ENCODE data around the gene C1orf210.
A peak's percentile ranks its signal among the peaks of the same experiment; 100 is the strongest.

C1orf210 gene

DNA sequence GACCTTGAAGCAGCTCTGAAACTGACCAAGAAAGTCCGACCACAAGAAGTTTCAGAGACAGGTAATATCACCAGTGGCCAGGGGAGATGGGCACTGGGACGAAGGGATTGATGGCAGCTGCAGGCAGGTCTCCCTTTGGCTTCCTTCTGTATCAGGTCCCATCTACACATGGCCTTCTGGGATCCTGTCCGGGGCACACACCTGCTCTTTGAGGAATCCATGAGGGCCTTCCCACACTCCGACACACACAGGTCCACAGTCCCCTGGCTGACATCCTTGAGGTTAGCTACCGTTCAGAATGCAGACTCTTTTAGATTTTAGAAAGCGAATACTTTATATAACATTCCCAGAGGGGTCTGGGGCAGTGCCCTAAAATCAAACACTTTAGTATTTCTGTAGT, 42.1 kb downstream of the C1orf210 start:
- TF ChIP-seq, protein P1, sequence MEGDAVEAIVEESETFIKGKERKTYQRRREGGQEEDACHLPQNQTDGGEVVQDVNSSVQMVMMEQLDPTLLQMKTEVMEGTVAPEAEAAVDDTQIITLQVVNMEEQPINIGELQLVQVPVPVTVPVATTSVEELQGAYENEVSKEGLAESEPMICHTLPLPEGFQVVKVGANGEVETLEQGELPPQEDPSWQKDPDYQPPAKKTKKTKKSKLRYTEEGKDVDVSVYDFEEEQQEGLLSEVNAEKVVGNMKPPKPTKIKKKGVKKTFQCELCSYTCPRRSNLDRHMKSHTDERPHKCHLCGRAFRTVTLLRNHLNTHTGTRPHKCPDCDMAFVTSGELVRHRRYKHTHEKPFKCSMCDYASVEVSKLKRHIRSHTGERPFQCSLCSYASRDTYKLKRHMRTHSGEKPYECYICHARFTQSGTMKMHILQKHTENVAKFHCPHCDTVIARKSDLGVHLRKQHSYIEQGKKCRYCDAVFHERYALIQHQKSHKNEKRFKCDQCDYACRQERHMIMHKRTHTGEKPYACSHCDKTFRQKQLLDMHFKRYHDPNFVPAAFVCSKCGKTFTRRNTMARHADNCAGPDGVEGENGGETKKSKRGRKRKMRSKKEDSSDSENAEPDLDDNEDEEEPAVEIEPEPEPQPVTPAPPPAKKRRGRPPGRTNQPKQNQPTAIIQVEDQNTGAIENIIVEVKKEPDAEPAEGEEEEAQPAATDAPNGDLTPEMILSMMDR (IDR thresholded peaks at IDR 0.05; ENCODE audit: unreplicated experiment in 3 of 3), result no peak
- Mint-ChIP-seq H3K27ac (no peak overlapping the region), H3K9me3 (peaks cover 18% of the 10 kb centered on the region), H3K36me3 (ENCODE audit: low read depth) (peaks cover 4% of the 10 kb centered on the region), H3K4me1 (no peaks in the 10 kb centered on the region), H3K4me3 (no peak overlapping the region), H3K27me3 (ENCODE audit: low read depth) (no peaks in the 10 kb centered on the region)

DNA sequence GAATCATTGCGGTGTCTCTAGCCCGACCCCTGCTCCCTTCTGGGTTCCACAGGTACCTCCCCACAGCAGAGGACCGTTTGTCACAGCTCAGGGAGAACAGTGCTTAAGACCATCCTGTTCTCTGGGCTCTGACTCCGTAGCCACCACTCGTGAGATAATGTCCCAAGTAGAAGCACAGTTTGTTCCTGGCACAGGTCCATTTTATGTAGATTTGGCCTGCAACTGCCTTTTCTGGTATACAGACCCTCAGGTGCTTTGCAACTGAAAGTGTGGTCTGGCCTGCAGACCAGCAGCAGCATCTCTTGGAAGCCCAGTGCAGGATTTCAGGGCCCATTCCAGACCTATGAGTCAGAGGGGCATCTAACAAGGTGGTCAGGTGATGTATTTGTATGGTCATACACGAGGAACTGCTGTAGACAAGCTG, 44.0 kb downstream of the C1orf210 start:
- TF ChIP-seq, protein P1 (IDR thresholded peaks at IDR 0.05; ENCODE audit: unreplicated experiment in 3 of 3), result no peak
- Mint-ChIP-seq H3K4me1 (no peaks in the 10 kb centered on the region), H3K4me3 (no peak overlapping the region), H3K27ac (no peak overlapping the region), H3K36me3 (ENCODE audit: low read depth) (no peaks in the 10 kb centered on the region), H3K9me3 (peaks cover 8% of the 10 kb centered on the region), H3K27me3 (ENCODE audit: low read depth) (peaks cover 4% of the 10 kb centered on the region)

DNA sequence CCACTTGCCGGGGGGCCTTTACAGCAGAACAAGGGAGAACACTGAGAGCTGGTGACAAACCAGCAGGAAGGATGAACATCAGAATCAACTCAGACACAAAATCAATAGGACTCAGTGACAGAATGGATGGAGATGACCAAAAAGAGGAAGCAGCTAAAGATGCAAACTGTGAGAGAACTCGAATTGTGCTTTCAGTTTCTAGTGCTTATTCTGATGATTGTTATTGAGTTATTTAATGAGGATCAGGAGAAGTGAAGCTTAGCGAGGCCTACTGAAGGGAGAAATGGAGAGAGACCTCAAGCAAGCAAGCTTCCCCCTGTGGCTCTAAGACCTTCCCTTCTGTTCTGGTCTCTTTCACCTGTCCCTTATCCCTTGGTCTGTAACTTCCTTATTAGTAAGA, 45.9 kb downstream of the C1orf210 start:
- Mint-ChIP-seq H3K4me1 (no peaks in the 10 kb centered on the region), H3K27me3 (ENCODE audit: low read depth) (peaks cover 12% of the 10 kb centered on the region), H3K36me3 (ENCODE audit: low read depth) (no peaks in the 10 kb centered on the region), H3K27ac (no peak overlapping the region), H3K4me3 (no peak overlapping the region), H3K9me3 (no peaks in the 10 kb centered on the region)
- TF ChIP-seq, protein P1 (IDR thresholded peaks at IDR 0.05; ENCODE audit: unreplicated experiment in 3 of 3), result no peak

DNA sequence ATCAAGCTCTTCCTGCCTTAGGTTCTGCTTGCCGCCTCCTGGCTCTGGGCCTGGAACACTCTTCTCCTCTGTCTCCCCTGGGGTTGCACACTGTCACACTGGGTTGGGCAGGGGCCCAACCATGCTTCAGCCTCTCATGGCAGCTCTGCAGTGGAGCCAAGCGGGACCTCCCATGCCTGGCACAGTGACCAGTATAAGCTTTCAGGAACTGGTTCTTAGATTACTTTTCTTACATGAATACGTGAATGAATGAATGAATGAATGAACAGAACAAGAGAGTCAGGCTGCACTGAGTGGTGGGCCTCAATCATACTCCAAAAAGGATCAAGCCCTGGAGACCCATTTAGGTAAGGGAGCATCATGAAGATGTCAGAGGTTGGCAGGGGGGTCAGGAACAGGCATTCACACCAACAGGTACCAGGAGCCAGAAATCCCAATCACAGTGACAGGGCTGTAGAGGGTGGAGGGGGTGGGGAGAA, 46.4 kb downstream of the C1orf210 start:
- H3K36me3 Mint-ChIP-seq (ENCODE audit: low read depth), result no peaks in the 10 kb centered on the region
- TF ChIP-seq, protein P1 (IDR thresholded peaks at IDR 0.05; ENCODE audit: unreplicated experiment in 3 of 3), result no peak

DNA sequence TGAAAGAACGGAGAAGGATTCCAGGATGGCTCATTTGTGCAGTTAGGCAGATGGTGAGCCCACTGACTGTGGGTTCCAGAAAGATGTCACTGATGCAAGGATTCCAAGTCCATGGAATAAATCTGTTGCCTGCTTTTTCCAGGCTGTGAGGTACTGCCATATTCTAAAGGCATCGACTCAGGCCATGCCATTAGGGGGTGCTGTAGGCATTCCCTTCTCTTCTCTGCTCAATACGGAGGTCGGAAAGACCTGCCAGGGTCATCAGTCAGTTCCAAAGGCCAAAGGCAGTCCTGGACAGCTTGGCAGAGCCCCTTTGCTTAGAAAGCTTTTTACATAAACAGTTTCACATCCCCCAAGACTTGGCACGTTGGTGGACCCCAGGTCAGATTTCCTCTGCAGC, 47.3 kb downstream of the C1orf210 start:
- TF ChIP-seq, protein P1 (IDR thresholded peaks at IDR 0.05; ENCODE audit: unreplicated experiment in 3 of 3), result peak; percentile 58 to 72 (median 66)
- Mint-ChIP-seq H3K4me3 (no peak overlapping the region), H3K9me3 (no peaks in the 10 kb centered on the region), H3K27me3 (ENCODE audit: low read depth) (peaks cover 12% of the 10 kb centered on the region), H3K27ac (no peak overlapping the region), H3K4me1 (no peaks in the 10 kb centered on the region), H3K36me3 (ENCODE audit: low read depth) (no peaks in the 10 kb centered on the region)

More for the DNA sequence above, 46.4 kb downstream of the C1orf210 start:
- H3K4me1 Mint-ChIP-seq, result no peaks in the 10 kb centered on the region
- H3K4me3 Mint-ChIP-seq, result no peak overlapping the region
- no peaks in the 10 kb centered on the region for H3K9me3 Mint-ChIP-seq
- H3K27me3 Mint-ChIP-seq (ENCODE audit: low read depth), result peaks cover 12% of the 10 kb centered on the region
- no peak overlapping the region for H3K27ac Mint-ChIP-seq

DNA sequence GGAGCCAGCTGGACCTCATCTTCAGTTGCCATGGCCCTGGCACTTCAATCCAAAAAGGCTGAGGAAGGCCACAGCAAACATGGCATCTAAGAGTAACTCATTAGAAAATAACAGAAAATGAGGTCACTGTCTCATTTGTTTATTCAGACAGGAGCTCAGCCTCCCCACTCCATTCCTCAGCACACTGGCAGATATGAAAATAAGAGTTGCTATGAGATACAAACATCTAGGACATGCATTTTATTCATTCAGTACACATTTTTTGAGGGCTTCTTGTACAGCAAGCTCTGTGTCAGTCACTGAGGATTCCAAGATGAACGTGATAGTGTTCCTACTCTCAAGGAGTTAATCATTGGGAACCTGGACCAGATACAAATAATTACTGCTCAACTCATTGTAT, 48.3 kb downstream of the C1orf210 start:
- H3K27ac Mint-ChIP-seq, result no peak overlapping the region
- peaks cover 8% of the 10 kb centered on the region for H3K4me1 Mint-ChIP-seq
- H3K27me3 Mint-ChIP-seq (ENCODE audit: low read depth), result peaks cover 12% of the 10 kb centered on the region
- H3K4me3 Mint-ChIP-seq, result no peak overlapping the region
- no peaks in the 10 kb centered on the region for H3K36me3 Mint-ChIP-seq (ENCODE audit: low read depth)
- H3K9me3 Mint-ChIP-seq, result no peaks in the 10 kb centered on the region
- TF ChIP-seq, protein P1 (IDR thresholded peaks at IDR 0.05; ENCODE audit: unreplicated experiment in 3 of 3), result no peak

All from nephron (organoid).